HFFc6 (cell line): Measurements from ENCODE around the gene YWHAG. TPM values are rescaled to one million over a fixed set of nuclear protein-coding genes. Genes with fewer than 3 reads are reported as not detected.

ENCODE experiments used
- DNase-seq: peaks from one replicate; pipeline ENCODE4 v3.0.0-alpha.2; 2018
- H3K27ac Mint-ChIP-seq: 2 replicates; pipeline ENCODE4 v1.8.0; 2020; ENCODE audit warnings: mild to moderate bottlenecking, mixed read lengths
- H3K27me3 Mint-ChIP-seq: 2 replicates; pipeline ENCODE4 v1.8.0; 2021; ENCODE audit warnings: mild to moderate bottlenecking, moderate library complexity, mixed read lengths; ENCODE audit not compliant: insufficient read depth
- H3K36me3 Mint-ChIP-seq: 2 replicates; pipeline ENCODE4 v1.8.0; 2021; ENCODE audit warnings: low read depth, mixed read lengths
- H3K4me1 Mint-ChIP-seq: 2 replicates; pipeline ENCODE4 v1.8.0; 2020; ENCODE audit warnings: low read depth, mixed read lengths
- H3K4me3 Mint-ChIP-seq: 2 replicates; pipeline ENCODE4 v1.8.0; 2020; ENCODE audit warnings: mild to moderate bottlenecking, moderate library complexity, mixed read lengths
- H3K9me3 Mint-ChIP-seq: 2 replicates; pipeline ENCODE4 v1.8.0; 2020; ENCODE audit warnings: mild to moderate bottlenecking, mixed read lengths
- total RNA-seq, 6 experiments: library from RNA; stranded (reverse); fragmentation: NEBNext Ultra II Directional; extraction: Animal tissue kit (Norgen Biotek cat#: 25700); gene quantifications; 2 replicates in 1 of 6; 3 replicates in 5 of 6; pipeline ENCODE4 v1.2.3, GENCODE V29; 2021
- TF ChIP-seq, protein P1 (sequence below): fragments of 200-600 bp; sonication (generic); IDR thresholded peaks from 2 replicates; pipeline ENCODE4 v1.5.0; 2021; ENCODE audit warnings: antibody characterized with exemption, mild to moderate bottlenecking

Gene YWHAG
- total RNA-seq, 6 experiments from 2014 or later = 171 to 210 (median 180) TPM

DNA sequence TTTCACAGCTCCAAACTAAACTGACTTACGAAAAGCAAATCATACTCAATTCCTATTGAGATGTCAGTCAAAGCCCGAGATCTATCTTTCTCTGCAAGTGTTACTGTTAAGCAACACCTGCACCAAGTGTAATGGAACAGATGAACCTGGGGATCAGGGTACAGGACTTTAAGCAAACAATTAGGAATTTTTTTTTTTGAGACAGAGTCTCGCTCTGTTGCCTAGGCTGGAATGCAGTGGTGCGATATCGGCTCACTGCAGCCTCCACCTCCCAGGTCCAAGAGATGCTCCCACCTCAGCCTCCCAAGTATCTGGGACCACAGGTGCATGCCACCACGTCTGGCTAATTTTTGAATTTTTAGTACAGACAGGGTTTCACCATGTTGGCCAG, 14.9 kb downstream of the YWHAG start:
- DNase-seq = no peak
- peaks cover 82% of the 10 kb centered on the region for H3K4me1 Mint-ChIP-seq
- no peak overlapping the region for H3K4me3 Mint-ChIP-seq
- no peaks in the 10 kb centered on the region for H3K9me3 Mint-ChIP-seq
- H3K27me3 Mint-ChIP-seq = no peaks in the 10 kb centered on the region; the same call in 1 of the 2 replicates
- peaks cover 62% of the 10 kb centered on the region for H3K36me3 Mint-ChIP-seq
- H3K27ac Mint-ChIP-seq = peak overlapping the region; percentile 72; the same call in 1 of the 2 replicates
- TF ChIP-seq, protein P1, sequence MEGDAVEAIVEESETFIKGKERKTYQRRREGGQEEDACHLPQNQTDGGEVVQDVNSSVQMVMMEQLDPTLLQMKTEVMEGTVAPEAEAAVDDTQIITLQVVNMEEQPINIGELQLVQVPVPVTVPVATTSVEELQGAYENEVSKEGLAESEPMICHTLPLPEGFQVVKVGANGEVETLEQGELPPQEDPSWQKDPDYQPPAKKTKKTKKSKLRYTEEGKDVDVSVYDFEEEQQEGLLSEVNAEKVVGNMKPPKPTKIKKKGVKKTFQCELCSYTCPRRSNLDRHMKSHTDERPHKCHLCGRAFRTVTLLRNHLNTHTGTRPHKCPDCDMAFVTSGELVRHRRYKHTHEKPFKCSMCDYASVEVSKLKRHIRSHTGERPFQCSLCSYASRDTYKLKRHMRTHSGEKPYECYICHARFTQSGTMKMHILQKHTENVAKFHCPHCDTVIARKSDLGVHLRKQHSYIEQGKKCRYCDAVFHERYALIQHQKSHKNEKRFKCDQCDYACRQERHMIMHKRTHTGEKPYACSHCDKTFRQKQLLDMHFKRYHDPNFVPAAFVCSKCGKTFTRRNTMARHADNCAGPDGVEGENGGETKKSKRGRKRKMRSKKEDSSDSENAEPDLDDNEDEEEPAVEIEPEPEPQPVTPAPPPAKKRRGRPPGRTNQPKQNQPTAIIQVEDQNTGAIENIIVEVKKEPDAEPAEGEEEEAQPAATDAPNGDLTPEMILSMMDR = no peak

DNA sequence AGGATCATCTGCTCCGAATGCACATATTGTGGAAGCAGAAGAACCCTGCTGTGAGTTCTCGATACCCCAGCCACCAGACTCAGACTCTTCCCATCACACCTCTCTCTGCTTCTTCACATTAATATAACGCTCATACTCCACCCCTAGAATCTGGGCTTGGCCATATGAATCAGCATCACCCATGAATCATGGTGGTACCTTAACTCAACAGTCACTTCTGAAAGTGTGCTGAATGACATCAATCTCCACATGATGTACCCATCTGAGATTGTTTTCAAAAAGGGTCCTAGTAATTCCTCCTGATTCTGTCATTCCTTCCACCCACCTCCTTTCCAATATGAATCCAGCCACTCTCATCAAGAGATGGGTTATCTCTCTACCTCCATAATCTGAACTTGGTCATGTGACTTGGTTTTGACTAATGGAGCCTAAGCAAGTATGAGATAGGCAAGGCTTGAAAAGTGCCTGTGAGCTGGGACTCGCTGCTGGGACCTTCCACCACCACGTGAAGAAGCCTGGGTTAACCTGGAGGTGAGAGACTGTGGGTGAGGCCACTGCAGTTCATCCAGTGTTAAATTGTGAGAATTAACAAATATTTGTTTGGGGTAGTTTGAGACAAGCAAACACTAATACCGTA, 15.4 kb downstream of the YWHAG start:
- Mint-ChIP-seq H3K9me3 (no peaks in the 10 kb centered on the region), H3K27me3 (no peaks in the 10 kb centered on the region; the same call in 1 of the 2 replicates), H3K36me3 (peaks cover 65% of the 10 kb centered on the region), H3K4me3 (peak overlapping the region; percentile 39; the same call in 1 of the 2 replicates), H3K4me1 (peaks cover 87% of the 10 kb centered on the region), H3K27ac (peak overlapping the region; percentile 72)
- no peak for DNase-seq
- TF ChIP-seq, protein P1 = no peak

DNA sequence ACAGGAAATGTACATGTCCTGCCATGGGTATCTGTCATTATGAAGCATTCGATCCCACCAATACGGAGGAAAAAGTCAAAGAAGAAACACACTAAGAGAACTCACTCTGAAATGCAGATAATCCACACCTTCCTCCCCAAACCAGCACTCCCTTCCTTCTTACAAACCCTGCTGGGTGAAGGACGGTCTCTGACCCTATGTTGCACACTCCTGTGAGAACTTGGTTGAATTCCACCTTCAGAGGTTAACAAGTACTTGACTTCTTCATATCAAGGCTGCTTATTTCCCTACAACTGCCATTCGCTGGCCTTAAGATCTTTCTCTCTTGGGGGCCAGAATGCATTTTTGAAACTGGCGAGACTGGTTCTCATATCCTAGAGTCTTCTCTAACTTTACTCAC, 16.6 kb downstream of the YWHAG start:
- Mint-ChIP-seq H3K4me3 (no peak overlapping the region), H3K4me1 (peaks cover 91% of the 10 kb centered on the region), H3K27ac (peak overlapping the region; percentile 68), H3K27me3 (no peaks in the 10 kb centered on the region; the same call in 1 of the 2 replicates), H3K36me3 (peaks cover 67% of the 10 kb centered on the region), H3K9me3 (no peaks in the 10 kb centered on the region)
- no peak for DNase-seq
- TF ChIP-seq, protein P1 = no peak

DNA sequence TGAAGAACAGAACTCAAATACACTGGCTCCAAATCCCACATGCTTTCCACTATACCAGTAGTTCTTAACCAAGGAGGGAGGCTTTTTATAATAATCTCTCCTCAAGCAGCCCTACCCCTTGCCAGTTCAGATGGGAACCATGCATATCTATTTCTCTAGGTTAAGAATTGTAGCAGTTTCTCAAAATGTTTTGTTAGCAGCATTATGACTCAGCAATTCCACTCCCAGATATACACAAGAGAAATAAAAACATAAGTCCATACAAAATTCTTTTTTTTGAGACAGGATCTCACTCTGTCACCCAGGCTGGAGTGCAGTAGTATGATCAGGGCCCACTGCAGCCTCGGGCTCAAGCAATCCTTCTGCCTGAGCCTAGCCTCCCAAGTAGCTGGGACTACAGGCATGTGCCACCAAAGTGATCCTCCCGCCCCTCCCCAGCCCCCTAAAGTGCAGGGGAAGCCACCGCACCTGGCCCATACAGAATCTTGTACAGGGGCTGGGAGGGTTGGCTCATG, 18.1 kb downstream of the YWHAG start:
- no peaks in the 10 kb centered on the region; the same call in 1 of the 2 replicates for H3K27me3 Mint-ChIP-seq
- peak overlapping the region; percentile 86 for H3K27ac Mint-ChIP-seq
- DNase-seq = peak; percentile 78
- H3K4me1 Mint-ChIP-seq = peaks cover 79% of the 10 kb centered on the region
- H3K9me3 Mint-ChIP-seq = no peaks in the 10 kb centered on the region
- peak overlapping the region; percentile 44 for H3K4me3 Mint-ChIP-seq
- H3K36me3 Mint-ChIP-seq = peaks cover 55% of the 10 kb centered on the region
- TF ChIP-seq, protein P1 = no peak

DNA sequence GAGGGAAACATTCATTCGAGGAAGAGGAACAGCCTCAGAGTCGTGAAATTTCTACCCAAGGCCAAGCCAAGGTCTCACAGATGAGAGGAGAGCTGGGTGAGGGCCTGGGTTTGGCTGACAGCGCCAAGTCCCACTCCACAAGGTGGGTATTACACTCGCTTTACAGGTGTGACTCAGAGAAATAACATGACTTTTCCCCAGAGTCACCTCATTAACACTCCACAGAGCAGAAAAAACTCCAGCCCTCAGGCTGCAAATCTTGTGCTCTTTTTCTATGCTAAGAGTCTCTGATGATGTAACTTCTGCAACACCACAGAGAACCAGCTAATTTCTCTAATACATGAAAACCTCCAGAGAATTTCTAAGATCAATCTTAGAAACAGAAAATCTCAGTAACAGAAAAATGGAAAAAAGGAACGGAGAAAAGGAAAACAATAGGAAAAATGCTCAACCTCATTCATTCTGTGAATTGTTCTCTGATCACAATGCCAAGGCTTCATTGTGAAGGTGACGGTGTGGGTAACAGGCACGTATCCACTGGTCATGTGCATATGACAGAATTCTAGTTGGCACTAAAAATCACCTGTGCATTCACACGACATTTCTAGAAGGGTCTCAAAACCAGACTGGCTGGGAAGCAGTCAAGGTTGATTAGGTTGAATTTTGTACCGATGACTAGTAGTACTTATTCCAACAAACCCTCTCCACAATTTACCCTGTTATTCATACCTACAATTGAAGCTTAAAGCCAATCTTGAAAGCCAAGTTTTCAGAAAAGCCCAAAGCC, 20.3 kb downstream of the YWHAG start:
- Mint-ChIP-seq H3K4me1 (peaks cover 67% of the 10 kb centered on the region), H3K27ac (peak overlapping the region; percentile 60), H3K36me3 (peaks cover 41% of the 10 kb centered on the region), H3K9me3 (no peaks in the 10 kb centered on the region), H3K27me3 (no peaks in the 10 kb centered on the region; the same call in 1 of the 2 replicates), H3K4me3 (no peak overlapping the region)
- TF ChIP-seq, protein P1 = no peak
- DNase-seq = no peak
